H9 (cell line): ENCODE measurements around the gene NPAS3. TPM values are rescaled to one million over a fixed set of nuclear protein-coding genes. Genes with fewer than 3 reads are reported as not detected.

Source experiments
- DNase-seq: peaks from one replicate; pipeline ENCODE4 v3.0.0-alpha.2; 2017
- H2AFZ ChIP-seq: one replicate; pipeline ENCODE4 v1.6.1; 2013; ENCODE audit warnings: mild to moderate bottlenecking, low read length, control low read depth, moderate library complexity
- H2AK5ac ChIP-seq: 2 replicates; pipeline ENCODE4 v1.6.1; 2013; ENCODE audit warnings: low read length, control low read depth, mixed read lengths; ENCODE audit not compliant: insufficient read length
- H2BK120ac ChIP-seq: one replicate; pipeline ENCODE4 v1.6.1; 2013; ENCODE audit warnings: low read depth, mild to moderate bottlenecking, low read length, control low read depth, inconsistent platforms; ENCODE audit not compliant: poor library complexity, severe bottlenecking
- H2BK12ac ChIP-seq: 2 replicates; pipeline ENCODE4 v1.6.1; 2013; ENCODE audit warnings: low read length, control low read depth, mixed read lengths, low read depth; ENCODE audit not compliant: insufficient read length
- H2BK15ac ChIP-seq: 2 replicates; pipeline ENCODE4 v1.6.1; 2013; ENCODE audit warnings: low read depth, low read length, control low read depth
- H2BK20ac ChIP-seq: one replicate; pipeline ENCODE4 v1.6.1; 2013; ENCODE audit warnings: low read depth, mild to moderate bottlenecking, low read length, control low read depth, inconsistent platforms; ENCODE audit not compliant: poor library complexity, severe bottlenecking
- H2BK5ac ChIP-seq: 2 replicates; pipeline ENCODE4 v1.6.1; 2013; ENCODE audit warnings: low read length, control low read depth, mixed read lengths; ENCODE audit not compliant: insufficient read length
- H3K14ac ChIP-seq: 2 replicates; pipeline ENCODE4 v1.6.1; 2013; ENCODE audit warnings: low read length, control low read depth; ENCODE audit not compliant: insufficient read depth
- H3K18ac ChIP-seq: 2 replicates; pipeline ENCODE4 v1.6.1; 2013; ENCODE audit warnings: low read depth, mild to moderate bottlenecking, mixed read lengths, low read length, control low read depth; ENCODE audit not compliant: insufficient read length
- H3K23ac ChIP-seq: 2 replicates; pipeline ENCODE4 v1.6.1; 2013; ENCODE audit warnings: low read length, control low read depth, mixed read lengths, low read depth; ENCODE audit not compliant: insufficient read length
- H3K23me2 ChIP-seq: 2 replicates; pipeline ENCODE4 v1.6.1; 2013; ENCODE audit warnings: low read depth, mild to moderate bottlenecking, mixed read lengths, low read length, control low read depth; ENCODE audit not compliant: insufficient read length, poor library complexity, severe bottlenecking
- H3K27ac ChIP-seq: 2 replicates; pipeline ENCODE4 v1.5.1; 2013; ENCODE audit warnings: low read length, control low read depth, mixed read lengths, low read depth; ENCODE audit not compliant: insufficient read length
- H3K27me3 ChIP-seq: 2 replicates; pipeline ENCODE4 v1.6.1; 2013; ENCODE audit warnings: low read length, control low read depth, inconsistent platforms; ENCODE audit not compliant: insufficient read depth
- H3K4ac ChIP-seq: 2 replicates; pipeline ENCODE4 v1.6.1; 2013; ENCODE audit warnings: low read depth, mild to moderate bottlenecking, control low read depth, inconsistent platforms, low read length, moderate library complexity
- H3K4me1 ChIP-seq: 2 replicates; pipeline ENCODE4 v1.6.1; 2013; ENCODE audit warnings: low read length, control low read depth, inconsistent platforms; ENCODE audit not compliant: insufficient read depth
- H3K4me2 ChIP-seq: 2 replicates; pipeline ENCODE4 v1.6.1; 2013; ENCODE audit warnings: low read length, control low read depth, mixed read lengths; ENCODE audit not compliant: insufficient read length, insufficient read depth
- H3K56ac ChIP-seq: 2 replicates; pipeline ENCODE4 v1.6.1; 2013; ENCODE audit warnings: low read depth, mild to moderate bottlenecking, mixed read lengths, low read length, control low read depth; ENCODE audit not compliant: insufficient read length
- H3K79me1 ChIP-seq: 2 replicates; pipeline ENCODE4 v1.6.1; 2013; ENCODE audit warnings: low read depth, mild to moderate bottlenecking, moderate library complexity, low read length, control low read depth, inconsistent platforms; ENCODE audit not compliant: insufficient read depth, poor library complexity, severe bottlenecking
- H3K79me2 ChIP-seq: 2 replicates; pipeline ENCODE4 v1.6.1; 2013; ENCODE audit warnings: low read length, control low read depth, inconsistent platforms; ENCODE audit not compliant: insufficient read depth
- H3K9ac ChIP-seq: 2 replicates; pipeline ENCODE4 v1.6.1; 2013; ENCODE audit warnings: low read length, control low read depth, mixed read lengths; ENCODE audit not compliant: insufficient read length; ENCODE audit errors: extremely low read depth
- H3K9me3 ChIP-seq: one replicate; pipeline ENCODE4 v1.6.1; 2013; ENCODE audit warnings: low read depth, low read length, inconsistent platforms; ENCODE audit not compliant: control insufficient read depth
- H3T11ph ChIP-seq: one replicate; pipeline ENCODE4 v1.6.1; 2013; ENCODE audit warnings: mild to moderate bottlenecking, low read length, control low read depth, inconsistent platforms
- H4K20me1 ChIP-seq: one replicate; pipeline ENCODE4 v1.6.1; 2013; ENCODE audit not compliant: control insufficient read depth, insufficient read length, insufficient read depth
- H4K5ac ChIP-seq: 2 replicates; pipeline ENCODE4 v1.6.1; 2013; ENCODE audit warnings: low read depth, mild to moderate bottlenecking, mixed read lengths, low read length, control low read depth; ENCODE audit not compliant: insufficient read length
- H4K8ac ChIP-seq: replicated peaks from 2 replicates; pipeline ENCODE4 v1.6.1; 2013; ENCODE audit warnings: low read length, control low read depth, mixed read lengths, low read depth; ENCODE audit not compliant: insufficient read length
- H4K91ac ChIP-seq: 2 replicates; pipeline ENCODE4 v1.6.1; 2013; ENCODE audit warnings: low read depth, mild to moderate bottlenecking, moderate library complexity, mixed read lengths, low read length, control low read depth; ENCODE audit not compliant: insufficient read length
- H3K27ac Mint-ChIP-seq, 3 experiments: 2 replicates in 2 of 3; 3 replicates in 1 of 3; pipeline ENCODE4 v1.8.0; 2020 to 2021; ENCODE audit warnings: mixed read lengths in 3 of 3, mild to moderate bottlenecking in 1 of 3, moderate library complexity in 1 of 3
- H3K27me3 Mint-ChIP-seq: 2 replicates; pipeline ENCODE4 v1.8.0; 2021; ENCODE audit warnings: low read depth, mild to moderate bottlenecking, moderate library complexity, mixed read lengths
- H3K36me3 Mint-ChIP-seq, 3 experiments: 2 replicates in 2 of 3; 3 replicates in 1 of 3; pipeline ENCODE4 v1.8.0; 2020 to 2021; ENCODE audit warnings: low read depth in 3 of 3, mixed read lengths in 3 of 3; ENCODE audit not compliant: insufficient read depth in 1 of 3
- H3K4me1 Mint-ChIP-seq, 2 experiments: 2 replicates each; pipeline ENCODE4 v1.8.0; 2020; ENCODE audit warnings: mixed read lengths in 2 of 2
- H3K4me3 Mint-ChIP-seq, 2 experiments: 2 replicates in 1 of 2; 3 replicates in 1 of 2; pipeline ENCODE4 v1.8.0; 2020 to 2021; ENCODE audit warnings: mild to moderate bottlenecking in 2 of 2, mixed read lengths in 2 of 2, moderate library complexity in 1 of 2
- H3K9me3 Mint-ChIP-seq, 2 experiments: 2 replicates in 1 of 2; 3 replicates in 1 of 2; pipeline ENCODE4 v1.8.0; 2020; ENCODE audit warnings: mild to moderate bottlenecking in 2 of 2, mixed read lengths in 2 of 2, moderate library complexity in 1 of 2
- total RNA-seq: library from RNA; stranded (reverse); gene quantifications from 2 replicates; pipeline ENCODE4 v1.2.1, GENCODE V29; 2021
- TF ChIP-seq, protein P1 (sequence below): fragments of 200-600 bp; sonication (generic); conservative IDR thresholded peaks from 3 replicates; pipeline ENCODE4 v1.8.0; 2021; ENCODE audit warnings: antibody characterized with exemption, mild to moderate bottlenecking

NPAS3 gene
- total RNA-seq, 1 experiment from 2014 or later: 0.17 TPM

DNA sequence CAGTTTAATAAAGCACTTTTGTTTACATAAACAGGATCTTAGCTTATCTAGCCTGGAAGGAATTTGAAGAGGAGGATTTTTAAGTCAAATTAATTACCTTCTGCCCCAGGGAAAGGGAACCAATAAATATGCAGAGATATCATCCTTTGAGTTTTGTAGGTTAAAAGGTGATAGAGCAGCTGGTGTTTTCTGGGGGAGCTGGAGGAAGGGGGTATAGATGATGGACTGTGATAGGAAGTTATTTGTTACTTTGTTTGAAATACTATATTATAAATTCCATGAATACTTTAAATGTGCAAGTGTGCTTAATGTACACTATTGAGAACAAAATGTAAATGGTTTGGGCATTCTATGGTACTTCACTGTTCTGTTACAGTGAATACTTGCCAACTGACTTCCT is 55.2 kb downstream of the NPAS3 start:
- Histone ChIP-seq H3K79me2 (no peaks in the 10 kb centered on the region), H2BK20ac (no peak overlapping the region), H2BK120ac (no peak overlapping the region), H3K14ac (no peak overlapping the region), H3K4me2 (no peak overlapping the region), H4K5ac (no peak overlapping the region), H3K79me1 (no peaks in the 10 kb centered on the region), H3K23me2 (no peaks in the 10 kb centered on the region), H3K23ac (no peak overlapping the region), H3K18ac (no peak overlapping the region), H2AFZ (no peak overlapping the region), H3K4me1 (no peaks in the 10 kb centered on the region), H4K8ac (no peak overlapping the region), H3T11ph (no peak overlapping the region), H3K9ac (no peak overlapping the region), H4K20me1 (no peaks in the 10 kb centered on the region), H3K27ac (no peak overlapping the region), H3K27me3 (no peaks in the 10 kb centered on the region), H3K4ac (no peak overlapping the region), H3K9me3 (no peaks in the 10 kb centered on the region), H2BK15ac (no peak overlapping the region), H4K91ac (no peak overlapping the region), H2AK5ac (no peak overlapping the region), H2BK5ac (no peak overlapping the region), H3K56ac (no peak overlapping the region), H2BK12ac (no peak overlapping the region)
- peaks cover 24 to 26% of the 10 kb centered on the region in 2 experiments for H3K9me3 Mint-ChIP-seq
- peaks cover 10 to 25% (median 12%) of the 10 kb centered on the region in 3 experiments for H3K36me3 Mint-ChIP-seq
- TF ChIP-seq, protein P1, sequence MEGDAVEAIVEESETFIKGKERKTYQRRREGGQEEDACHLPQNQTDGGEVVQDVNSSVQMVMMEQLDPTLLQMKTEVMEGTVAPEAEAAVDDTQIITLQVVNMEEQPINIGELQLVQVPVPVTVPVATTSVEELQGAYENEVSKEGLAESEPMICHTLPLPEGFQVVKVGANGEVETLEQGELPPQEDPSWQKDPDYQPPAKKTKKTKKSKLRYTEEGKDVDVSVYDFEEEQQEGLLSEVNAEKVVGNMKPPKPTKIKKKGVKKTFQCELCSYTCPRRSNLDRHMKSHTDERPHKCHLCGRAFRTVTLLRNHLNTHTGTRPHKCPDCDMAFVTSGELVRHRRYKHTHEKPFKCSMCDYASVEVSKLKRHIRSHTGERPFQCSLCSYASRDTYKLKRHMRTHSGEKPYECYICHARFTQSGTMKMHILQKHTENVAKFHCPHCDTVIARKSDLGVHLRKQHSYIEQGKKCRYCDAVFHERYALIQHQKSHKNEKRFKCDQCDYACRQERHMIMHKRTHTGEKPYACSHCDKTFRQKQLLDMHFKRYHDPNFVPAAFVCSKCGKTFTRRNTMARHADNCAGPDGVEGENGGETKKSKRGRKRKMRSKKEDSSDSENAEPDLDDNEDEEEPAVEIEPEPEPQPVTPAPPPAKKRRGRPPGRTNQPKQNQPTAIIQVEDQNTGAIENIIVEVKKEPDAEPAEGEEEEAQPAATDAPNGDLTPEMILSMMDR: no peak
- no peak overlapping the region for H3K4me3 Mint-ChIP-seq
- no peaks in the 10 kb centered on the region for H3K27me3 Mint-ChIP-seq
- DNase-seq: no peak
- peaks cover 0 to 4% of the 10 kb centered on the region in 2 experiments; a peak in 3 of 4 replicates for H3K4me1 Mint-ChIP-seq
- no peak overlapping the region for H3K27ac Mint-ChIP-seq
